UCSD-AML1 (cell line): Measurements from ENCODE around the gene MS4A2.
"Not testable (repeated sequence)": the region's sequence is repeated elsewhere in the genome, so short reads cannot be mapped to it uniquely, and the experiment has no call there.

Experiments used
- DNase-seq: peaks from one replicate; lab custom pipeline; 2025; ENCODE audit not compliant: unreplicated experiment; lab: John Stamatoyannopoulos, UW

Gene MS4A2

DNA sequence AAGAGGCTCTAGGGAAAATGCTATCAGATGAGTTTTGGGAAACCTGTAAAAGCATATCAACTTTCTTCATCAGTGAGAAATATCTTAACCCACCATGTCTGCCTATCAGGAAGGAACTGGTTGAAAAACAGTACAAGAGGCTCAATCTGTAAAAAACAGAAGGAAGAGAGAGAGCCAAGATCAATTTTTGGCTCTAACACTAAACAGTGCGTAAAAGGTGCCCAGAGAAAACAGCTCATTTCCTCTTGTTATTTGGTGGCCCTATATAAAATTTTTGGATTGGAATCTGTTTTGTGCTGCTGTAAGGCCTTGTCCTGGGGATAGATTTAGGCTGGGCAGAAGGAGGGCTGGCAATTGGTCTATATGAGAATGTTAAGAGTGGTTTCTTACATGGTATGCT, 12.1 kb downstream of the MS4A2 start:
- no peak for DNase-seq

DNA sequence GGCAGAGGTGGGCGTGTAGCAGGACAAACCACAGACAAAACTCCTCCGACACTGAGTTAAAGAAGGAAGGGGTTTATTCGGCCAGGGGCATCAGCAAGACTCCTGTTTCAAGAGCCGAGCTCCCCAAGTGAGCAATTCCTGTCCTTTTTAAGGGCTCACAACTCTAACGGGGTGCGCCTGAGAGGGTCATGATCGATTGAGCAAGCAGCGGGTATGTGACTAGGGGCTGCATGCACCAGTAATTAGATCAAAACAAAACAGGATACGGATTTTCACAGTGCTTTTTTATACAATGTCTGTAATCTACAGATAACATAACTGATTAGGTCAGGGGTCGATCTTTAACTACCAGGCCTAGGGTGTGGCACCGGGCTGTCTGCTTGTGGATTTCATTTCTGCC, 12.9 kb downstream of the MS4A2 start:
- DNase-seq = not testable (repeated sequence)

DNA sequence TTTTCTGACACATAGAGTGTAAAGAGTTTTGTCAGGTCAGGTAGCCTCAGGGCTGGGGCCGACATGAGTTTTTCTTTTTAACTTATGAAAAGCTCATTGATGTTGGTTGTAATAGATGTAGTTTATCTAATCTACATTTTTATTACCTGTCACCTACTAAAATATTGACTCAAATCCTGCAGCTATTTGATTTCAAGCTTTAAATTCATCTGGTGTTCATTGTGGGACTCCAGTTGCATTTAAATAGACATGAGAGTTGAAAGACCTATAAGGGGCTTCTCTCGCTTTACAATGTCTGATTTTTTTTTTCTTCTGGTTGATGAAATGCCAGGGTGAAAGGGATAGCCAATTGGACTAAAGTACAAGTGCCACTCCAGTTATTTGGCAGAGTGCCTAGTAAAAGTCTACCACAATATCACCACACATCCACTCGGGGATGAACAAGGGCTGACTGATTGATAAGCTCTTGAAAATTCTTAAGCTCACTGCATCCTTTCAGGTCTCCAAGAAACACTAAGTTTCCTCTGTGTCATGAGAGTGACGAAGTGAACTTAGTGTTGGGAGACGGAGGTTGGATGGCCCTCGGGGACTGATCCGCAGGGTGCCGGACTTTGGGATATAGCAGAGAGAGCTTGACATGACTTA, 16.1 kb downstream of the MS4A2 start:
- DNase-seq = not testable (repeated sequence)

DNA sequence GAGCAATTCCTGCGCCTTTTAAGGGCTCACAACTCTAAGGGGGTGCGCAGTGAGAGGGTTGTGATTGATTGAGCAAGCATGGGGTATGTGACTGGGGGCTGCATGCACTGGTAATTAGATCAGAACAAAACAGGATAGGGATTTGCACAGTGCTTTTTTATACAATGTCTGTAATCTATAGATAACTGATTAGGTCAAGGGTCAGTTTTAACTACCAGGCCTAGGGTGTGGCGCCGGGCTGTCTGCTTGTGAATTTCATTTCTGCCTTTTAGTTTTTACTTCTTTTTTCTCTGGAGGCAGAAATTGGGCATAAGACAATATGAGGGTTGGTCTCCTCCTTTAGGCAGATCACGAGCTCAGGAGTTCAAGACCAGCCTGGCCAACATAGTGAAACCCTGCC, 20.2 kb downstream of the MS4A2 start:
- DNase-seq = not testable (repeated sequence)

DNA sequence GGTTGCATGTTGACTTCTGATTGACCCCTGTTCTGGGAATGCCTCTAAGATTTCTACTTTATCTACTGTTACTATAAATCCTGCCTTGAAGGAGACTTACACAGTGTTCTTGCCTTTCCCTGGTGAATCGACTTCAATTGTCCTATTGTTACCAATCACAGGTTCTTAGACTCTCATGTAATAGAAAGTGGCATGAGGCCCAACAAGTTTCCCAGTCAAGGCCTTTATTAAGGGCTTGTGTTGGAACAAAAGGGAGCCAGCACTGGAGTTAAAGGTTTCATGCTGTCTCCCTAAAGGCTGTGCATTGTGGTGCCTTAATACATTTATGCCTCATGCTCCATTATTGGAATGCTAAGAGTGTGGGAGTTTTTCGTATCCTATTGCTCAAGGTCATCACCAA, 23.3 kb downstream of the MS4A2 start:
- DNase-seq = no peak

DNA sequence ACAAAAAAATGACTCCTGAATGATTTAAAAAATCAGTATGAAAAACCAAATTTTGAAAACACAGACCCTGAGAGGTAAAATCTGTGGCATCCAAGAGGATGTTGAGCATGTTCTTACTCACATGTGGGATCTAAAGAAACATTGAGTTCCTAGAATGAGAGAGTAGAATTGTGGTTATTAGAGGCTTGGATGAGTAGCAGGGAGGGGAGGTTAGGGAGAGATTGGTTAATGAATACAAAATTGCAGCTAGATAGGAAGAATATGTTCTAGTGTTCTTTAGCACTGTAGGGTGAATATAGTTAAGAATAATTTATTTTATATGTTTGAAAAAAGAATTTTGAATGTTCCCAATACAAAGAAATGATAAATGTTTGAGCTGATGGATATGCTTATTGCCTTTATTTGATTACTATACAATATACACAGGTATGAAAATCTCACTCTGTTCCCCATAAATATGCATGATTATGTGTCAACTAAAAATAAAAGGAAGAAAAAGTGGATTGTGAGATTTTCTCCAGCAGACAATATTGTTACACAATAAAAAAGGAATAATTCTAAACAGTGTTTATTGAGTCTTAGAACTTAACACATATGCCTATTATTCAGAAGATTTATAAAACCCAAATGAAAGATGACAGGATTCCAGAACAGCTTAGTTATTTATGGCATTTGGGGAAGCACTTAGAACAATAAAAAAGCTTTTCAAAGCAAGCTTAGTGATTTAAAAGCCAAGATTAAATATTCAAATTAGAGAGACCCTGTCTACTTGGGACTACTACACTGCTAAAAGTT, 28.7 kb downstream of the MS4A2 start:
- no peak for DNase-seq

DNA sequence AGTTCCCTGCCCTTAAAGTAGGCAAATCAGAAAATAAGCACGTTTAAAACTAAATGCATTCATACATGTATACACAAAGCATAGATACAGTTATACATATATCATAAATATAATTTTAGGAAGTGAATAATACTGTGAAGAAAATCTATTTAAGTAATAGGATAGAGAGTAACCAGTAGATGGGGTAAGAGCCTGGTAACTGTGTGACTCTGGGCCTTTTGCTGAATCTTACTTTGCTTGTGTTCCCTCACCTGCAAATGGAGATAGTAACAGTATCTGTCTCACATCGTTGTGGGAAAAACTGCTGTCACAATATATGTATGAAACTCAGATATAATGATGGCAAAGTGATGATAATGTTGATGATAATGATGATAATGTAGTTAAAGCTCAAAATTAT, 29.9 kb downstream of the MS4A2 start:
- DNase-seq = no peak

DNA sequence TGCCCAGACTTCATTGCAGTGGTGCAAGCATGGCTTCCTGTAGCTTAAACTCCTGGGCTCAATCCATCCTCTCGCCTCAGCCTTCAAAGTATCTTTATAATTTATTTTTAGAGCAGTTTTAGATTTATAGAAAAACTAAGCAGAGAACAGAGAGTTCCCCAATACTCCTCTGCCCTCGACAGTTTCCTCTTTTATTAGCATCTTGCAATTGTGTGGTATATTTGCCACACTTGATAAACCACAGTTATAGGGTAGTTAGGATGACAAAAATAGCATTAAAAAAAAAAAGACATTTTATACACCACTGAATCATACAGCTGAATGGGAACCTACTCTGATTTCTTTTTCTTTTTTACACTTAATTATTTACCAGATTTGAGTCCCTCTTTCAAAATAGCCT, 31.2 kb downstream of the MS4A2 start:
- no peak for DNase-seq

DNA sequence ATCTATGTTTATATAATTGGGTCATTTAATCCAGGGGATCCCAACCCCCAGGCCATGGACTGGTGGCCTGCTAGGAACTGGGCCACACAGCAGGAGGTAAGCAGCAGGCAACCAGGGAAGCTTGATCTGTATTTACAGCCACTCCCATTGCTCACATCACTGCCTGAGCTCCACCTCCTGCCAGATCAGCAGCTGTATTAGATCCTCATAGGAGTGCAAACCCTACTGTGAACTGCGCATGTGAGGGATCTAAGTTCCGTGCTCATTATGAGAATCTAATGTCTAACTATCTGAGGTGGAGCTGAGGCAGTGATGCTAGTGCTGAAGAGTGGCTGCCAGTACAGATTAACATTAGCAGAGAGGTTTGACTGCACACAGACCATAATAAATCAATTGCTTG, 32.8 kb downstream of the MS4A2 start:
- DNase-seq = no peak

DNA sequence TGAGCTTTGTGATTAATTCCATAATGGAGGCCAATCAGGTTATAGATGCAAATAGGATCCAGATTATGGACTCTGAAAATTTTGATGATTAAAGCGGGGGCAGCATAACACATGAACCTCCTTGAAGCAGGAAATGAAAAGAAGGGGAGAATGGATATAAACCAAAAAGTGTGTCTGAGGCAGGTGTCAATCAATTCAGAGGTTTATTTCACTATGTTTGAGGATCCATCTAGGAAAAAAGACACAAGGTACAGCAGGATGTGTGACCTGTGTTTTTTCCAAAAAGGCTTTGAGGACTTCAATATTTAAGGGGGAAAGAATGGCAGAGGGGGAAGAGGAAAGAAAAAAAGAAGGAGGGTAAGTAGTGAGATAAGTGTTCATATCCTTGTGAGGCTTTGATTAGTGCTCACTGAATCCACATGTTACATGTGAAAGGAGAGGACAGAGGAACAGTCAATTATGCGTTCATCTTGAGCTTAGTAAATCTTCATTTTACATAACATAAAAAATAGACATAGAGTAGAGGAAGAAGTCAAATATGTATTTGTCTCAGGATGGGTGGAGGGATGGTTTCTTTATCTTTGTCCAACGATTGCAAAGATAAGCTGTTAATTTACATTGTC, 34.1 kb downstream of the MS4A2 start:
- no peak for DNase-seq

DNA sequence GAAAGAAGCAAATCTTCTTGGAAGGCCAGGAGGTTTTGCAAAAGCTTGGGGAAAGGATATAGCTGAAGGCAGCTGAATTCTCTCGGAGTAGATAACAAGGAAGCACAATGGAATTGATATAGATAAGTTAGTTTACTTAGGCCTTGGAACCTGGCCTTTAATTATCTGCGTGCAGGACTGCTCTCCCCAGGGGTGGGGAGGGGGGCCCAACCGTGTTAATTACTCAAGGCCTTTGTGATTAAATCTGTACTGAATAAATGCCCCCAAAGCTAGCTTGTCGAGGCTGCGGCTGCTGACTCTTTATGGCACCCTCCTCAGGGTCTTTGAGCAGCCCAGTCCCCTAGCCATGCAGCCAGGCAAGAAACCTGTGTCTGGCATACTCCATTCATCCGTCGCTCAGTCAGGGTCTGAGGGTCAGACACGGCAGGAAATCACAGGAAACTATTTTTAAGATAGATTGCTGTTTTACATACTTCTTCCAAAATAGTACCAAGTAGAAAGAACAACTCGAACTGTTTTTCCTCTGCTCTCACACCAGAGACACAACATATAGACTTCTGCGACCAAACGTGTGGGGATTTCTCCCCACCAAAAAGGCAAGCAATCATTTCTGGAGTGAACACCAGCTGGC, 36.5 kb downstream of the MS4A2 start:
- DNase-seq = no peak

DNA sequence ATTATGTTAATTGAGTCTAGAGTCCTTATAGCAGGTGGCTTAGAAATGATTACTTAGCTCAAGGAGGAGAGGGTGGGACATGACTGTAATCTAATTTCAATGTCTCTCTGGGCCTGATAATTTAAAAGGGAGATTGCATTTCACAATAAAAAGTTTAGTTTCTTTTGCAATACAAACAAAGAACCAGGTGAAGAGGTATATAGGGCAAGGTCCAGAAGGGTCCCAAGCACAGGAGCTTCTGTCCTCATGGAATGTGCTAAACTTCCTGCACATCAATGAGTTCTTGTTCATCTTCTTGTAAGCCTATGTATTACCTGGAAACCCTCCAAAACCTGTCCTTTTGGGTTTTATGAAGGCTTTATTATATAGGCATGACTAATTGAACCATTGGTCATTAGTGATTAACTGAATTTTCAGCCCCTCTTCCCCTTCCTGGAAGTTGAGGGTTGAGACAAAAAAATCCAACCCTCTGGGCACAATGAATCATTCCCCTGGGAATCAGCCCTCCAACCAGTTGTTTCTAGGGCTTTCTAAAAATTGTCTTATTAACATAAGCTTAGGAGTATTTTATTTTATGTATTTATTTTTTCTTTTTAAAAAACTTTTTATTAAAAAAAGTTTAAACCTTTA, 37.6 kb downstream of the MS4A2 start:
- DNase-seq = no peak

DNA sequence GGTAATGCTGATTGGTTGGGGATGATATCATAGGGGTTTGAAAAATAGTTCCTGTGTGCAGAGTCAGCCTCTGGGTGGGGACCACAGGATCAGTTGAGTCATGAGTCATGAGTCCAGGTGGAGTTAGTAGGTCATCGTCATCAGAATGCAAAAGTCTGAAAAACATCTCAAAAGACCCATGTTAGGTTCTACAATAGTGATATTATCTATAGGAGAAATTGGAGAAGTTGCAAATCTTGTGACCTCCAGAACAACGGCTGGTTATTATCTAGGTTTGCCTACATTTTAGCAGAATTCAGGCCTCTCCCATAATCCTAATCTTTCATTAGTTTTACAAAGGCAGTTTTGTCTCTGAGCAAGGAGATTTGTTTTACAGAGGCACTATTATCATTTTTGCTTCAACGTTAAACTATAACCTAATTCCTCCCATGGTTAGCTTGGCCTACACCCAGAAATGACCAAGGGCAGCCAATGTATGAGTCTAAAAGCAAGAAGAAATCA, 38.9 kb downstream of the MS4A2 start:
- no peak for DNase-seq

DNA sequence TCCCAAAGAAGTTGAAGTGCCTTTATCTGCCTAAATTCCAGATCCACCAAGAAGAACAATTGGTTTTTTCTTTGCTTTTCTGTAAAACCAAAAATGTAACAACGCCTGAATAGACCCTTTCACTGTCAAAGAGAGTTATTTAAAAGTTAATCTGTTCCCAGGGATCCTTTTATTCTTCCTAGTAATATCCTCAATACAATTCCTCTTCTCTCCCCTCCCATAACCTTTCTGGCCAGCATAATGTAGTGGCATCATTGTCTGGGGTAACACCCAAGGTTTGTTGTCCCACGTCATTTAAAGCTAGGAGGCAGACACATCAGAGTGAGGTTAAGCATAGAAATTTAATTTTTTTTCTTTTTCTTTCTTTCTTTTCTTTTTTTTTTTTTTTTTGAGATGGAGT, 39.9 kb downstream of the MS4A2 start:
- no peak for DNase-seq

DNA sequence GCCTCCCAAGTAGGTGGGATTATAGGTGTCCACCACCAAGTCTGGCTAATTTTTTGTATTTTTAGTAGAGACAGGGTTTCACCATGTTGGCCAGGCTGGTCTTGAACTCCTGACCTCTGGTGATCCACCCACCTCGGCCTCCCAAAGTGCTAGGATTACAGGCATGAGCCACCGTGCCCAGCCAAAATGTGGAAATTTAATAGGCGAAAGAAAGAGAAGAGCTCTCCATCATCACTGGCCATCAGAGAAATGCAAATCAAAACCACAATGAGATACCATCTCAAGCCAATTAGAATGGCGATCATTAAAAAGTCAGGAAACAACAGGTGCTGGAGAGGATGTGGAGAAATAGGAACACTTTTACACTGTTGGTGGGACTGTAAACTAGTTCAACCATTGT, 40.4 kb downstream of the MS4A2 start:
- not testable (repeated sequence) for DNase-seq

DNA sequence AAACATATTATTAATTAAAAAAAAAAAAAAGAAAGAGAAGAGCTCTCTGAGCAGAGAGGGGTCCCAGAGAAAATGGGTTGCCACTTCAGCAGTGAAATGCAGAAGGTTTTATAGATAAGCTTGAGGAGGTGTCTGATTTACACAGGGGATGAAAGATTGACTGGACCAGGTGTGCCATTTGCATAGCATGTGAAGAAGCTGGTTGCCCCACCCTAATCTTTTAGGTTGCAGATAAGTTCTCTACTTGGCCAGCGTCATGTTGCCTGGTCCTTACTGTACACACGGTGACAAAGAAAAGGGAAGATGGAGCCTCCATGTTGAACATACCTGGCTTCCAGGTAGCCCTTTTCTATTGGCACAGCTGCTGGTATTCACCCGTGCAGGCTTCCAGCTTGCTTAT, 41.4 kb downstream of the MS4A2 start:
- DNase-seq = no peak

DNA sequence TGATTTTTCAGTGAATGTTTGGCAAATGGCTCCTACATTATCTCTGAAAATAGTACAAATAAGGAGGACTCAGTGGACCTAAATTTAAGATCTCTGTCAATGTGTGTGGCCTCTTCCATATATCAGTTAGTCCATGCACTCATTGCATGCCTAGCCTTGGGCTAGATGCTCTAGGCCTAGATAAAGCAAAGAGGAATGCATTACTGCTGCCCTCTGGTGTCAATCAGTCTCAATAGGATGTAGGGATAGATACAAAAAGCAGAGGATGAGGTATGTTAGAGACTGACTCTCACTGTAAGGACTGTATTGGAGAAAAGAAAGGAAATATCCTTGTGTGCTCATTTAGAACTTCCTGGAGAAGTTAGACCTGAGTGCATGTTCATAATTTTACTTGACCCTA, 42.0 kb downstream of the MS4A2 start:
- no peak for DNase-seq

DNA sequence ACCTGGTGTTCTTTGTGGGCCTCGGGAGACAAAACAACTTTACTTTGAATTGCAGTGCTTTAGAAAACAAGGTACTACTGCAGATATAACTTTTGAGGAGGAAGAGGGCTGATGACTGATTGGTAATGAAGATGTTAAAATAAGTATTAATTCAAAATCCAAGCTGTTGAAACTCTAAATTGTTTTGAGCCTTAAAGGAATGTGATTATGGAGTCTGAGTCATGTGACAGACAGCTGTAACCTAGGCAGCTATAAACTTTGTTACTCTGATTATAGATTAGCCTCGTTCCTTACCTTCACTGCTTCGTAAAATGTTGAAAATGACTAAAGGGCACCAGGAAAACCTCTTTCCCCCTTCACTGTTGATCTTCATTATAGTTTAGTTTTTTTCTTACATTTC, 43.4 kb downstream of the MS4A2 start:
- no peak for DNase-seq

DNA sequence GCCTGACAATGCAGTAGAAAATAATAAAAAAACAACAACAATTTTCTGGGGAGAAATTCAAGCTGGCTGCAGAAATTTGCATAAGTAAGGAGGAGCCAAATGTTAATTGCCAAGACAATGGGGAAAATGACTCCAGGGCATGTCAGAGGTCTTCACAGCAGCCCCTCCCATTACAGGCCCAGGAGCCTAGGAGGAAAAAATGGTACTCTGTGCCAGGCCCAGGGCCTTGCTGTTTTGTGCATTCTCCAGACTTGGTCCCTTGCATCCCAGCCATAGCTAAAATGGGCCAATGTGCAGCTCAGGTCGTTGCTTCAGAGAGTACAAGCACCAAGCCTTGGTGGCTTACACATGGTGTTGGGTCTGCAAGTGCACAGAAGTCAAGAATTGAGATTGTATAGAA, 45.5 kb downstream of the MS4A2 start:
- DNase-seq = no peak

DNA sequence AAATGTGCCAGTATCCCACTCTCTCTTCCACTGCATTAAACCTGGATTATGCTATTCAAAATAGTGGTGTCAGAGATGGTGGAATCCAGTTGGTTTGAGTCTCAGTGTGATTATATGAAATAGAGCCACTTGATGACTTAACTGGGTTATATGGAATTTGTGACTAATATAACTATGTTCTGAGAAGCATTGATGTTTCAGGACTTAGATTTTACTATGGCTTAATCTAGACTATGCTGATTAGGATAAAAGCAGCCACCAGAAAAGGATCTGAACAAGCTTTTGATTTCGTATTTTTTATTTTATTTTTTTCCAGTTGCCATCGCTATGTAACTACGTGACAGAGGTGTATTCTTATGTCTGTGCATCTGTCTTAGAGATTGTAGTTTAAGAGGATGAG, 55.3 kb downstream of the MS4A2 start:
- no peak for DNase-seq

DNA sequence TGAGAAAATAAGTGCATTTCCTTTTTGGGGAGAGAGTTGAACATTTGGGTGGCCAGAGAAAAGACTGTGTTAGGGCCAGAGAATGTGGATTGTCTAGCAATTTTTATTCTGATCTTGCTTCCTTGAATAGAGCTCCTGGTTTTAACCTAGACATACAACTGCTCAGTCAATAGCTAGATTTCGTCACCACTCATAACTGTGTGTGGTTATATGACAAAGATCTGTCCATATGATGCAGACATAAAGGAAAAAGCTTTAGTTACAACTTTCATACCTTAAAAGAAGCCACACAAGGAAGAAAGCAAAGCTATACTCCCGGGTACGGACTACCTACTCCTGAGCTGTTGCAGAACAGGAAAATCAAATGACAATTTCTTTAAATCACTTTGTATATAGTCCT, 57.2 kb downstream of the MS4A2 start:
- DNase-seq = no peak
